ENCODE results near the gene ING1. TPM values are rescaled to one million over a fixed set of nuclear protein-coding genes. Genes with fewer than 3 reads are reported as not detected.

The ING1 gene, protein sequence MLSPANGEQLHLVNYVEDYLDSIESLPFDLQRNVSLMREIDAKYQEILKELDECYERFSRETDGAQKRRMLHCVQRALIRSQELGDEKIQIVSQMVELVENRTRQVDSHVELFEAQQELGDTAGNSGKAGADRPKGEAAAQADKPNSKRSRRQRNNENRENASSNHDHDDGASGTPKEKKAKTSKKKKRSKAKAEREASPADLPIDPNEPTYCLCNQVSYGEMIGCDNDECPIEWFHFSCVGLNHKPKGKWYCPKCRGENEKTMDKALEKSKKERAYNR
- total RNA-seq: 10 to 100 TPM; 15.1 to 32.4 (median 22.9) TPM
- 10 to 100 TPM; 10.5 to 16.0 (median 12.0) TPM for polyA plus RNA-seq
- long read RNA-seq, donor 1, full-length matches to known transcripts: 9 of 9 reads
- long read RNA-seq, donor 1, partial matches to known transcripts: 0 of 9 reads
- long read RNA-seq, donor 1, other reads (novel, unspliced or antisense): 0 of 9 reads
- long read RNA-seq, donor 2, full-length matches to known transcripts: 9 of 23 reads
- long read RNA-seq, donor 2, partial matches to known transcripts: 14 of 23 reads
- long read RNA-seq, donor 2, other reads (novel, unspliced or antisense): 0 of 23 reads

DNA sequence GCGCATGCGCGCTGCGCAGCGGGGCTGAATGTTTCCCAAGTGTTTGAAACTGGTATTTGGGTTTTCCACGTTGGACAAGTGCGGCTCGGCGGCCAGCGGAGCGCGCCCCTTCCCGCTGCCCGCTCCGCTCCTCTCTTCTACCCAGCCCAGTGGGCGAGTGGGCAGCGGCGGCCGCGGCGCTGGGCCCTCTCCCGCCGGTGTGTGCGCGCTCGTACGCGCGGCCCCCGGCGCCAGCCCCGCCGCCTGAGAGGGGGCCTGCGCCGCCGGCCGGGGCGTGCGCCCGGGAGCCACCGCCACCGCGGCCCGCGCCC is at the start of gene ING1:
ING1 (plus strand) TSS at position 59 of the 311 bp plus-strand sequence. CDS start 450 bp downstream, outside the sequence.
- intact Hi-C loops (cut with DNase I; ENCODE audit: low total_unique reads): no loop called here
- Histone ChIP-seq H3K27me3 (replicated peaks in 1 of 7) (no peaks in the 10 kb centered on the region), H3K27ac (peak within 1 kb of the TSS; percentile 99 to 100 (median 99)), H3K4me3 (peak within 1 kb of the TSS; percentile 90 to 100 (median 98)), H3K9me3 (no peaks in the 10 kb centered on the region), H3K36me3 (no peaks in the 10 kb centered on the region), H3K4me1 (peaks cover 29 to 54% (median 38%) of the 10 kb centered on the region in 6 donors)
- DNase-seq: no peak
- WGBS, 5 donors: 0 to 2% (median 0%) methylated on average over 10 to 45 of the region's 45 CpGs
- TF ChIP-seq POLR2AphosphoS5 (IDR thresholded peaks at IDR 0.05) (no peak), CTCF (IDR thresholded peaks at IDR 0.05 in 8 of 11, conservative IDR thresholded peaks at IDR 0.05 in 3 of 11) (peak in 1 of 11 experiments; percentile 5), POLR2A (IDR thresholded peaks at IDR 0.05) (no peak)

DNA sequence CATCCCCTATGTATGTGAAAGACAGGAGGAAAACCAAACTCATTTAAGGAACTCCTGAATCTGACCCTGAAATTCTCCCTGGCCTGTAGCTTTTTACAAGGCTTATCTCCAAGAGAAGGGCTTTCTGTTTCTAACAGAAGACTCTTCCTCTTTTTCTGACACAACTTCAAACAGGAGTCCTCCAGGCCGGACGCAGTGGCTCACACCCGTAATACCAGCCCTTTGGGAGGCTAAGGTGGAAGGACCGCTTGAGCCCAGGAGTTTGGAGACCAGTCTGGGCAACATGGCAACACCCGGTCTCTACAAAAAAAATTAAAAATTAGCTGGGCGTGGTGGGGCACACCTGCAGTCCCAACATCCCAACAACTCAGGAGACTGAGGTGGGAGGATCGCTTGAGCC is 49.5 kb upstream of the ING1 start:
- intact Hi-C loops (cut with DNase I; ENCODE audit: low total_unique reads): no loop called here
- H3K27ac ChIP-seq: peak overlapping the region in 7 of 8 donors; percentile 49 to 93 (median 85)
- H3K27me3 ChIP-seq (replicated peaks in 1 of 7): no peaks in the 10 kb centered on the region
- peak overlapping the region in 1 of 8 donors; percentile 54 for H3K4me3 ChIP-seq
- peaks cover 0 to 100% (median 37%) of the 10 kb centered on the region in 6 donors for H3K36me3 ChIP-seq
- H3K4me1 ChIP-seq: peaks cover 6 to 69% (median 42%) of the 10 kb centered on the region in 6 donors
- peak; percentile 80 for DNase-seq
- peaks cover 0 to 11% (median 2%) of the 10 kb centered on the region in 8 donors for H3K9me3 ChIP-seq
- no peak for TF ChIP-seq CTCF (IDR thresholded peaks at IDR 0.05 in 8 of 11, conservative IDR thresholded peaks at IDR 0.05 in 3 of 11)
- no peak for TF ChIP-seq POLR2A (IDR thresholded peaks at IDR 0.05)
- TF ChIP-seq POLR2AphosphoS5 (IDR thresholded peaks at IDR 0.05): no peak
- 68 to 86% (median 85%) methylated on average over 7 of the region's 7 CpGs for WGBS, 5 donors

DNA sequence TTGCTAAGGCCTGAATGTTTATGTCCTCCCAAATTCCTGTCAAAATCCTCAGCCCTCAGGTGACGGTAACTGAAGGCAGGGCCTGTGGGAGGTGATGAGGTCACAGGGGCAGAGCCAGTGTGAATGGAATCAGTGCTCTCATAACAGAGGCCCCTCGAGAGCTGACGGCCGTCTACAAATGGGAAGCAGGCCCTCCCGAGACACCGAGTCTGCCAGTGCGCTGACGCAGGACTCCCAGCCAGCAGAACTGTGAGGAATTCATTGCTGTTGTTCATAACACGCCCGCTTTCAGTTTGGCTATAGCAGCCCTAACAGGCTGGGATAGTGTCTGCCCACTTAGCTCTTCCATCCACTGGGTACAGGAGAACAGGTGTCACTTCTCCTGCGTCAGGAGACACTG is 48.8 kb upstream of the ING1 start:
- intact Hi-C loops (cut with DNase I; ENCODE audit: low total_unique reads): no loop called here
- peak overlapping the region in 2 of 8 donors; percentile 5 to 54 for H3K4me3 ChIP-seq
- peak overlapping the region in 7 of 8 donors; percentile 79 to 93 (median 85) for H3K27ac ChIP-seq
- TF ChIP-seq POLR2A (IDR thresholded peaks at IDR 0.05) (no peak), POLR2AphosphoS5 (IDR thresholded peaks at IDR 0.05) (peak in 1 of 3 donors; percentile 10)
- H3K9me3 ChIP-seq: peaks cover 0 to 11% (median 2%) of the 10 kb centered on the region in 8 donors
- peaks cover 0 to 100% (median 43%) of the 10 kb centered on the region in 6 donors for H3K36me3 ChIP-seq
- DNase-seq: peak; percentile 76
- WGBS, 5 donors: 86 to 95% (median 91%) methylated on average over 11 of the region's 11 CpGs
- no peaks in the 10 kb centered on the region for H3K27me3 ChIP-seq (replicated peaks in 1 of 7)
- peaks cover 6 to 66% (median 42%) of the 10 kb centered on the region in 6 donors for H3K4me1 ChIP-seq

GRCh38 chr13:110665491-110666254 is 47.8 kb upstream of the ING1 start:
- peaks cover 0 to 2% (median 0%) of the 10 kb centered on the region in 8 donors for H3K9me3 ChIP-seq
- intact Hi-C loops (cut with DNase I; ENCODE audit: low total_unique reads): no loop called here
- peaks cover 6 to 66% (median 42%) of the 10 kb centered on the region in 6 donors for H3K4me1 ChIP-seq
- DNase-seq: peak; percentile 86
- TF ChIP-seq POLR2A (IDR thresholded peaks at IDR 0.05) (no peak), CTCF (IDR thresholded peaks at IDR 0.05 in 8 of 11, conservative IDR thresholded peaks at IDR 0.05 in 3 of 11) (no peak), POLR2AphosphoS5 (IDR thresholded peaks at IDR 0.05) (peak in 2 of 3 donors; percentile 58 to 62)
- H3K36me3 ChIP-seq: peaks cover 0 to 100% (median 49%) of the 10 kb centered on the region in 6 donors
- 44 to 65% (median 51%) methylated on average over 23 of the region's 23 CpGs for WGBS, 5 donors
- no peaks in the 10 kb centered on the region for H3K27me3 ChIP-seq (replicated peaks in 1 of 7)
- peak overlapping the region in 1 of 8 donors; percentile 54 for H3K4me3 ChIP-seq
- H3K27ac ChIP-seq: peak overlapping the region in 7 of 8 donors; percentile 79 to 93 (median 85)

Measured in spleen (tissue), 13 donors.